Measurements from ENCODE around the gene APOE. TPM values are rescaled to one million over a fixed set of nuclear protein-coding genes. Genes with fewer than 3 reads are reported as not detected.

Gene APOE
- total RNA-seq, 1 donor from 2014 or later, result 13.1 TPM

GRCh38 chr19:44939668-44940067 lies 34.1 kb downstream of the APOE start:
- no peaks in the 10 kb centered on the region for H3K27me3 Mint-ChIP-seq (ENCODE audit: low read depth)
- H3K9me3 Mint-ChIP-seq, result no peaks in the 10 kb centered on the region
- H3K27ac Mint-ChIP-seq (ENCODE audit: unreplicated experiment), result no peak overlapping the region
- no peak for DNase-seq (ENCODE audit: low read depth, low spot score)
- no peaks in the 10 kb centered on the region for H3K36me3 Mint-ChIP-seq (ENCODE audit: low read depth)
- TF ChIP-seq CTCF (conservative IDR thresholded peaks at IDR 0.05), result no peak
- H3K4me1 Mint-ChIP-seq, result peaks cover 8% of the 10 kb centered on the region
- no peak overlapping the region for H3K4me3 Mint-ChIP-seq

- H3K4me3 Mint-ChIP-seq, result no peak within 1 kb of the TSS
Observed at GRCh38 chr19:44942067-44942571, 36.5 kb downstream of the APOE start, which contains the start of gene APOC4. Gene APOC4, plus strand, starts transcription at chr19:44942237. Its CDS starts 41 bp downstream, at chr19:44942278.

GRCh38 chr19:44943801-44944249 lies 38.2 kb downstream of the APOE start:
- Mint-ChIP-seq H3K4me1 (peaks cover 4% of the 10 kb centered on the region), H3K4me3 (no peak overlapping the region), H3K27ac (ENCODE audit: unreplicated experiment) (peak overlapping the region; percentile 52), H3K9me3 (no peaks in the 10 kb centered on the region), H3K27me3 (ENCODE audit: low read depth) (no peaks in the 10 kb centered on the region), H3K36me3 (ENCODE audit: low read depth) (no peaks in the 10 kb centered on the region)
- DNase-seq (ENCODE audit: low read depth, low spot score), result no peak
- no peak for TF ChIP-seq CTCF (conservative IDR thresholded peaks at IDR 0.05)

More at GRCh38 chr19:44942067-44942571, 36.5 kb downstream of the APOE start, which contains the start of gene APOC4:
- H3K36me3 Mint-ChIP-seq (ENCODE audit: low read depth), result no peaks in the 10 kb centered on the region
- H3K4me1 Mint-ChIP-seq, result peaks cover 4% of the 10 kb centered on the region
- TF ChIP-seq CTCF (conservative IDR thresholded peaks at IDR 0.05), result no peak
- H3K9me3 Mint-ChIP-seq, result no peaks in the 10 kb centered on the region
- no peaks in the 10 kb centered on the region for H3K27me3 Mint-ChIP-seq (ENCODE audit: low read depth)
- H3K27ac Mint-ChIP-seq (ENCODE audit: unreplicated experiment), result no peak within 1 kb of the TSS
- no peak for DNase-seq (ENCODE audit: low read depth, low spot score)

- peaks cover 9% of the 10 kb centered on the region for H3K4me1 Mint-ChIP-seq
- TF ChIP-seq CTCF (conservative IDR thresholded peaks at IDR 0.05), result no peak
- no peak for DNase-seq (ENCODE audit: low read depth, low spot score)
- H3K4me3 Mint-ChIP-seq, result no peak overlapping the region
- H3K36me3 Mint-ChIP-seq (ENCODE audit: low read depth), result no peaks in the 10 kb centered on the region
- H3K9me3 Mint-ChIP-seq, result no peaks in the 10 kb centered on the region
- no peaks in the 10 kb centered on the region for H3K27me3 Mint-ChIP-seq (ENCODE audit: low read depth)
- peak overlapping the region; percentile 92 for H3K27ac Mint-ChIP-seq (ENCODE audit: unreplicated experiment)
Observed at GRCh38 chr19:44947041-44947581, 41.5 kb downstream of the APOE start.

GRCh38 chr19:44948237-44948636 lies 42.6 kb downstream of the APOE start:
- no peak overlapping the region for H3K27ac Mint-ChIP-seq (ENCODE audit: unreplicated experiment)

More at GRCh38 chr19:44948237-44948636, 42.6 kb downstream of the APOE start:
- DNase-seq (ENCODE audit: low read depth, low spot score), result no peak
- H3K4me3 Mint-ChIP-seq, result no peak overlapping the region
- TF ChIP-seq CTCF (conservative IDR thresholded peaks at IDR 0.05), result no peak
- H3K4me1 Mint-ChIP-seq, result peaks cover 9% of the 10 kb centered on the region
- H3K36me3 Mint-ChIP-seq (ENCODE audit: low read depth), result no peaks in the 10 kb centered on the region
- no peaks in the 10 kb centered on the region for H3K27me3 Mint-ChIP-seq (ENCODE audit: low read depth)
- no peaks in the 10 kb centered on the region for H3K9me3 Mint-ChIP-seq
